HG02885 (cell line): ENCODE measurements around the gene ASTN1.

Experiments used
- ATAC-seq: cut with Tn5 transposase; IDR thresholded peaks from one replicate; pipeline ENCODE4 v1.9.1; 2021; ENCODE audit warnings: mild to moderate bottlenecking; ENCODE audit not compliant: unreplicated experiment, poor library complexity

ASTN1 gene

DNA sequence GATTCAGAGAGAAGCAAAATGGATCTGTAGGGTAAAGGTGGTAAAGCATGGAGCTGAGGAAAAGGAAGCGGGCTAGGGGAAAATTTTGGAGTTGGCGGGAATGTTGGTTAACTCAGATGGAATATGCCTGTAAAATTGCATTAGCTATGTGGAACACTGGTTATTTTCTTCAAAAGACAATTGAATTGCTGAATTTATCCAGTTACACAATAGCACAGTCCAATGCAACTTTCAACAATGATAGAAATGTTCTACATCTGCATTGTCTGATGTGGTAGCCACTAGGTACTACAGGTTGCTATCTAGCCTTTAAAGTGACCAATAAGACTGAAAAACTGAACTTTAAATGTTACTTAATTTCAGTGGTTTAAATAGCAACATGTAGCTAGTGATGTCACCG is 315.2 kb downstream of the ASTN1 start:
- no peak for ATAC-seq

GRCh38 chr1:176847052-176847451 is 317.5 kb downstream of the ASTN1 start:
- ATAC-seq = no peak

DNA sequence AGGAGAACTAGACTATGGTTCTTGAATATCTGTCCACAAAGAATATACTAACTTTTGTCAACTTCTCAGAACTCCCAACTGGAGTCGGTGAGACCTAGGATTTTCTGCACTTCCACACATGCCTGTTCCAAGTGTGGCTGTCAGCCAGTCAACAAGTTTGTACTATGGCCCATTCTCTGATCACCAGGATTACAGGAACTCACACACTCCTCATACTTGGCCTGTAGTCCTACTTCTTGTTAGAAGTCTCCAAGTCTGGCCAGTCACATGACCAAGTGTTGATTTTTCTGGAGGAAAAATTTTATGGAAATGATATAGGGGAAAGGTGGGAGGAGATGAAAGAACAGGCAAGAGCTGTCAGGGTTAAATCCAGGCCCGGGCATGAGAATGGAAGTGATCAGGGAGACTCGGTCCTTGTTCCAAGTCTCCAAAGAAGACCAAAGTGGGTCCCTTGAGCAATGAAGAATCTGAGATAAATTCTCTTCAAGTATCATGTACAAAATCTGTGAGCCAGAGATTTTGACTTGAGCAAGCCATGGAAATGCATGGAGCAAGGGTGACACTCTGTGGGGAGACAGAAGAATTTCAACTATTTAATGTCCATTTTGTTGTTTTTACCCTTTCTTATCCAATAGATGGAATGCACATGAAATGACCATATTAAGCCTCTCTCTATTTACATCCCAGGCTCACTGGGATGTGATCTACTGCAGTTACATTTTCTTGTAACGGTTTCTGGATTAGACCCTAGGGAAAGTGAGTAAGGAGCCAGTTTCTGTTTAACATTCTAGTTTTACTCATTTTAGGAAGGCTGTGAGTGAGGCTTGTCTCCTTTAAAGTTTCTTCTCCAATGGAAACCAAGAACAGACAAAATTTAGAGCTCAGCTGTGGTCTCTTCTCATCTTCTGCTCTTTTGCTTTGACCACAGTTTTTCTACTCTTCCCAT is 320.9 kb downstream of the ASTN1 start:
- ATAC-seq = no peak

- no peak for ATAC-seq
These were observed 323.3 kb downstream of the ASTN1 start for GRCh38 chr1:176841238-176841637.

GRCh38 chr1:176839216-176839615 is 325.3 kb downstream of the ASTN1 start:
- ATAC-seq = no peak

DNA sequence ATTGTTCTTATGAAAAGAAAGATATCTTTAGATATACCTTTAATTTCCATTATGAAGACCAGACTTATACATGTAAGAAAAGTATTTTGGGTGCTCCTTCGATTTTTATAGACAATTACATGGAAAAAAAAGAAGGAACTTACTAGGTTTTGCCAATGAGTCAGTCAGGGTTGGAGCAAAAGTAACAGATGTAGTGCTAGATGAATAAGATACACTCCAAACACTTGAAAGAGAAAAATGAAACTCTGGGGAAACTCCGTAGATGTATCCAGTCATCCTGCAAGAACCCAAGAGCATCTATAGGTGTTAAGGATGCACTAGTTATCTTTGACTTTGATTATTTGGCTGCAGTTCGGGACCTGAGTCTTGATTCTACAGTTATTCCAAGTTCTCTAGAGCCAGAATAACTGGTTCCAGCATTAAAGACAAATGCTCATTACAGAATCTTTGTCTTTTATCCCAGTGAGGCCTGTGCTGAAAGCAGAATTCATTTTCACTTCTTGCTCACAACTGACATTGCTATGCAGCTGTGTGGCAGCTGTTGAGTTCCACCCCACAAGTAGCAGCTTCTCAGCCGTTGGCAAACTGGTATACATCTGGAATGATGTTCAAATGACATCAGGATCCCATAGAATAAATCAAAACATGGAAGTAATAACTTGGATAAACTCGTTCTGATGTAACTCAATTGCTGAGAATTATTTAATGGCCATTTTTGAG is 326.1 kb downstream of the ASTN1 start:
- no peak for ATAC-seq

GRCh38 chr1:176837708-176838107 is 326.8 kb downstream of the ASTN1 start:
- ATAC-seq = no peak

DNA sequence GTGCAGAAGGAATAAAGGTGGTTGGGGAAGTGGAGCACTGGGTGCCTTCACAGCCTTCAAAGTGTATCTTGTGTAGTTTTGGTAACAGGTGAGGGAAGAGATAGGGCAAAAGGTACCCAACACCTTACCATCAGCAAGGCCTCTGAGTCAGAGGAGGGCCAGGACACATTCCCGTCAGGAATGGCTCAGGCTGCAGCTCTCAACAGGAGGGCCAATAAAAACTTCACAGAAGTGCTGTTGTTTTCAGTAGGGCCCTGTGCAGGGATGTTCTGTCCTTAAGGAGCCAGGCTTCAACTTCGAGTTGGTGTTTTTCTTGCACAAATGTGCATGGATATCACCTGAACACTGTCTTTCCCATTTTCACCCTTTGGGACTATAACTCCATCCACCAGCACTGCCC is 333.4 kb downstream of the ASTN1 start:
- no peak for ATAC-seq

DNA sequence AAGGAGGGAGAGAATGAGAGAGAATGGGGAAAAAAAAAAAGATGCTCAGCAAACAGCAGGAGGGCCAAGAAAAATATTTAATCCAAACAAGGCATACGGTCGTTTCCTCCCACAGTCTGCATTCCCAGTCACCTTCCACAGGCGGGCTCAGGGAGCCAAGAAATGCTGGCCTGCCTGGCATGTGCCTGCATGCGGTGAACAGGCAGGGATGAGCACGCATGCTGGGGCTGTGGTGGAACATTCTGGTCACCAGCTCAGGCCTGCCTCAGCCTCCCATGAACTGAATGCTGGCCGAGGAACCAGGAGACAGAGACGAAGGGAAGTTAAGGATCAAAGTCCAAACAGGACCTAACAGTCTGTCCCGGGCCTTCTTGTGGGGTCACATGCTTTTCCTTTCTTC is 335.3 kb downstream of the ASTN1 start:
- no peak for ATAC-seq

- no peak for ATAC-seq
These were observed 338.2 kb downstream of the ASTN1 start for GRCh38 chr1:176826265-176826664.

- no peak for ATAC-seq
These were observed 344.0 kb downstream of the ASTN1 start for GRCh38 chr1:176820391-176821031.

DNA sequence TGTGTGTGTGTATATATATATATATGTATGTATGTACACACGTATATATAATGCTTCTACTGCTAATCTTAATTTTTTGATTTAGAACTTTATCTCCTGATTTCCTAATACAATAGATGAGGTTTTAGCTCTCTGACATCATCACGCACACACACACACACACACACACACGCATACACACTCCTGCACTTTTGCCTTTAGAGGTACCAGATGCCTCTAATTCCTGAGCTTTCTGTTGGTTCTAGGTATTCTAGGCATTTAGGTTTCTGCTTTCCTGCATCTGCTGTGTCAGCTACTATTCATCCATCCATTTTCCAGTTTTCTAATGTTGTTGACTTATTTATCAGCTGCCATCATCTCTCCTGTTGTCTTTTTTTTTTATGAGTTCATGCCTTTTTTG is 348.3 kb downstream of the ASTN1 start:
- no peak for ATAC-seq

DNA sequence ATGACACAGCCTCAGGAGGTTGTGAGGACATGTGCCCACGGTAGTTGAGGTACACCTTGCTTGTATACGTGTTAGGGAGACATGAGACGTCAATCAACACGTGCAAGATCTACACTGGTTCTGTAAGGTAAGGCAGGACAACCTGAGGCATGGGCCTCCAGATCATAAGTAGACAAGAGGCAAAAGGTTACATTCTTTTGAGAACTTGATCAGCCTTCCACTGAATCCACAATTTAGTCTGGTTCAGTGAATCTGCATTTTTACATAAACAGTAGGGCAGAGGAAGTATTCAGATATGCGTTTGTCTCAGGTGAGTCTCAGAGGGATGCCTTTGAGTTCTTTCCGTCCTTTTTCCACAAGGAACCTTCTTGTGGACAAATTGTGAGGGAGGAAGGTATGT is 348.9 kb downstream of the ASTN1 start:
- no peak for ATAC-seq

DNA sequence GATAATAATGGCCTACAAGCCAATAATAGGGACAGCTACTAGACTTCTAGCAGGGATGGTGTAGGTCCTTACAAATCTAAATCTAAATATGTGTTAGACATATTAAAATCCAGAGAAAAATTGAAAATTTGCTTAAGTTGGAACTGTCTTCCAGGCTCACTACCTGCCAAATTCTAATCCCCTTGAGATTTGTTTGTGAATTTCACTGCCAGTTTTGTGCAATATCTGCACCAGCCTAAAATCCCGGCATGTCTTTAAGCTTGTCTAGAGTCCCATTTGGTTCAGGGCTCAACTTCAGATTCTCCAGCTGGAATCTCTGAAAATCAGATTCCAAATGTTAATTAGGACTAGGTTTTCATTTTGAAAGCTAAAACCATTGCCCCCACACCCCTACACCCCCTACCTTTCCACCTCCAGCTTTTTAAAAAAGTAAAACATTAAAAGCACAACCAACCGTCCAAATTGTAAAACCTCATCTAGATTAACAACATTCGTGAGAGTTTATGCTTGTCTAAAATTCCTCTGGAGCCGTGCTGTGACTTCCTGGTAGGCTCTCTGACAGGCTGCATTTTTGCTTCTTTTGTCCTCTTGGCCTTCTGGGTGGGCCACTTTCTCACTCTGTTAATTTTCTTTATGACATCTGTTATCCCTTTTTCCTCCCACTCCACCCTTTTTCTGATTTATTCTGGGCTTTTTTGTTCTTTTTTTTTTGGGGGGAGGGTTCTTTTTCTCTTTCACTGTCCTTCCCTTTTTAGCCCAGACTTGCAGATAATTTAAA is 352.8 kb downstream of the ASTN1 start:
- no peak for ATAC-seq

DNA sequence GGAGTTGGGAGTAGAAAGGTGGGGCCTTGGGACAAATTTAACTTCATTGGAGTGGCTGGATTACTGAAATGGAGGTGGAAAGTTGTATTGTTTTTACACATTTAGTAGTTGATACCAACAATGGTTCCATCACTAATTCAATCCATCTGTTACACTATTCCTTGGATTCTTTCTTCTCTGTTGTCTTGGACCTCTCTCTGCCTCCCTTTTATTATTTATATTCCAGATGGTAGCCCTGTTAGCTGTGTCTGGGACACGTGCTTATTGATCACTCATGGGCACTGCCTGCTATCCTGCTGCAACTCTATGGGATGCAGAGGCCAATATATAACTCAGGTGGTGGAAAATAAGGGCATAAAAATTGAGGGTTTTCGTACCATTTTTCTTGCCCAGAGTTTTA is 355.2 kb downstream of the ASTN1 start:
- no peak for ATAC-seq
